NCI-H2171 treated with DMSO at 0.1 percent for 48 hours (cell line): ENCODE measurements around the gene CHTF8.
A peak's percentile ranks its signal among the peaks of the same experiment; 100 is the strongest.

ENCODE experiments used
- DNase-seq: peaks from one replicate; lab custom pipeline; 2025; lab: John Stamatoyannopoulos, UW

CHTF8 gene

DNA sequence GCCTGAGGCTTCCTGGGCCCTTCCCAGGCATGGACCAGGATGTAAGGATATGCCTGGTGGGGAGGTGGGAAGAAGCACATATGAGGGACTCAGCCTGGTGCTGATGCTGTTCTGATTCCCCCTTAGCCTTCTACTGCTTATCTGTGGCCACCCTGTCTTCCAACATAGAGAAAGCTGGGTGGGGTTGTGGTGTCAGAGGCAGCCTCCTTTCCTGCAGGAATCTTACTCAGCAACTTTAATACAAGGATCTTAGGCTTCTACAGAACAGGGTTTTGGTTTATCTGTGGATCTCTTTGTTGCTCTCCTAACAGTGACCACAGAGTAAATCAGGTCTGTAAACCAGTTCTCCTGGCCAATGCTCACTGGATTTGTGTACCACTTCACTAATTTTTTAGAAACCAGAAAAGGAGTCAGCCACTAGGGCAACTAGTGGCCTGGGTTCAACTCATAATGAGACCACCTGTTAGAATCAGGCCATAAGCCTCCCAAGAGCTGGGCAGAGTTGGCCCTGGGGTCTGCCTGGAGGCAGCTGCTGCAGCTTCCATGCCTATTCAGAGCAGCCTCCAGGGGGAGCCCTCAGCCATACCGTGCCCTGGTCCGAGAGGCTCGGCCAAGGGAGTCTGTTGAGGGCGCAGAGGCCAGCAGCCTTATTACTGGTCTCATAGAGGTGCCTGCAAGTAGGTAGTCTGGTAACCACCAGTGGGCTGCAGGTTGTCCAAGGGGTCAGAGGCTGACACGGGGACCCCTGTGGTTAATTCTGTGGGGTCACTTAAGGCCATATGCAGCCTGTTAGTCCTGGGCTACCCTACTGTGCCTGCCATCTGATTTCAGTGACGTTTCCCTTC is 19.9 kb downstream of the CHTF8 start:
- no peak for DNase-seq

DNA sequence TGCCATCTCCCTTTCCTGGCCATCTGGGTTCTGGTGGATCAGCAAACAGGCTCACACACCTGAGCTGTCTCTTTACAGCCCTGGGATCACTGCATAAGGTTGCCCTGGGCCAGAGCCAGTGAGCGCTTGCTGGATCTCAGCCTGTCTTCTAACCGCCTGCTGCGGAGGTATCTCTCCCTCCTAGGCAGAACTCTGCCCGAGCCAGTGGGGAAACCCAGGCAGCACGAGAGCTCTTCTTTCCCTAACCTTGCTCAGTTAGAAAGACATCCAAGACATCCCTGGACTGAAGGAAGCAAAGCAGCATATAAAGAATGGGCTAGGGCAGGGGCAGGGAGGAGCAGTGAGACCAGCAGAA is 20.5 kb downstream of the CHTF8 start:
- DNase-seq: peak; percentile 31

DNA sequence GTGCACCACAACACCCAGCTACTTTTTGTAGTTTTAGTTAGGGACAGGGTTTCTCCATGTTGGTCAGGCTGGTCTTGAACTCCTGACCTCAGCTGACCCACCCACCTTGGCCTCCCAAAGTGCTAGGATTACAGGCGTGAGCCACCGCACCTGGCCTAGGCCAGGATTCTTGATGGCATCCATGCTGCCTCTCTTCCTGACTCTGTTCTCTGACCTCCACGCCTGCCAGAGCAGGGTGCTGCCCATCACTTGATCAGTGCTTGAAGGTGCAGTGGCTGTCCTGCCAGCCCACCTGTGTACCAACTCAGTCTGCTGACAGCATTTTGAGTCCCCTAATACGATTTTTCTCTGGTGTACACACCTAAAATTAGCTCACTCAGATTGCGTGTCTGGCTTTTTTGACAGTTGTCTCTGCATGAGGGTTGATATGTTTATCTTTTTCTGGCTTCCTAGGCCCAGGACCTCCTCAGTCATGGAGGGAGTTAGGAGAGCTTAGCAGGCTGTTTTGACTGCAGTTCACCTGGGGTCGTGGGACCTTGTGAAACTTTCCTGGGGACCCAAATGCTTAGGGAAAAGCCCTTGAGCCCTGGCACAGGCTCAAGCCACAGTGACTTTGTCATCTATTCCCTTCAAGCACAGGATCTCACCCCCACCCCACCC is 21.0 kb downstream of the CHTF8 start:
- no peak for DNase-seq

DNA sequence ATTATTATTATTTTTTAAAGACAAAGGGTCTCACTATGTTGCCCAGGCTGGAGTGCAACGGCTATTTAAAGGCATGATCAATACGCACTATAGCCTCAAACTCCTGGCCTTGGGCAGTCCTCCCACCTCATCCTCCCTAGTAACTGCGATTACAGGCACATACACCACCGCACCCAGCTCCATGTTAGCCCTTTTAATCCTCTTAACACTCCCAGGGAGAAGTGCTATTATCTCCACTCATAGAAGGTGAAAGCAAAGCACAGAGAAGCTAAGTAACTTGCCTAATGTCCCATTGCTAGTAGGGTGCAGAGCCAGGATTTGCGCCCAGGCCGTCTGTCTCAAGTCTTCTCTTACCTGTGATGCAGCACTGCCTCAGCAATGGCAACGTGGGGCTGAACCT is 22.0 kb downstream of the CHTF8 start:
- no peak for DNase-seq

DNA sequence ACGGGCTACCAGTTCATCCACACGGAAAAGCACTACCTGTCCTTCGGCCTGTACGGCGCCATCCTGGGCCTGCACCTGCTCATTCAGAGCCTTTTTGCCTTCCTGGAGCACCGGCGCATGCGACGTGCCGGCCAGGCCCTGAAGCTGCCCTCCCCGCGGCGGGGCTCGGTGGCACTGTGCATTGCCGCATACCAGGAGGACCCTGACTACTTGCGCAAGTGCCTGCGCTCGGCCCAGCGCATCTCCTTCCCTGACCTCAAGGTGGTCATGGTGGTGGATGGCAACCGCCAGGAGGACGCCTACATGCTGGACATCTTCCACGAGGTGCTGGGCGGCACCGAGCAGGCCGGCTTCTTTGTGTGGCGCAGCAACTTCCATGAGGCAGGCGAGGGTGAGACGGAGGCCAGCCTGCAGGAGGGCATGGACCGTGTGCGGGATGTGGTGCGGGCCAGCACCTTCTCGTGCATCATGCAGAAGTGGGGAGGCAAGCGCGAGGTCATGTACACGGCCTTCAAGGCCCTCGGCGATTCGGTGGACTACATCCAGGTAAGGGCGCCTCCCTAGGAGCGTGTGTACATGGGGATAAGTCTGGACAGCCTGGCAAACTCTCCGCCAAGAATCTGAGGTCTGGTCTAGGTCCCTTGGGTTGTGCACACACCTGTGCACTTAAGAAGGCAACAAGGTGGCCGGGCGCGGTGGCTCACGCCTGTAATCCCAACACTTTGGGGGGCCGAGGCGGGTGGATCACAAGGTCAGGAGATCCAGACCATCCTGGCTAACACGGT is 22.7 kb downstream of the CHTF8 start:
- no peak for DNase-seq

DNA sequence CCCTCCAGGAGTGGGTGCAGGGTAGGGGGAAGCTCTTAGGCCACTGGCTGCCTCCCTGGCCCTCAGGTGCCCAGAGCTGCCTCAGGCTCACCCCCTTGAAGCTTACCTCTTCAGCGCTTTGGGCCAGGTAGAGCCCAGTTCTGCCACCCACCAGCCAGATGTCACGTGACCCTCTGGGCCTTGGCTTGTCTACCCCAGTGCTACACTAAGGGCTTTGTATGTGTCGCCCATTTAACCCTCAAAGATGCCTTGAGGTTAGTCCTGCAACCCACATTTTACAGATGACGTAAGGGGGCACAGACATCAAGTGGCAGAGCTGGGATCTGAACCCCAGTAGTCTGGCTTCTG is 23.5 kb downstream of the CHTF8 start:
- no peak for DNase-seq

DNA sequence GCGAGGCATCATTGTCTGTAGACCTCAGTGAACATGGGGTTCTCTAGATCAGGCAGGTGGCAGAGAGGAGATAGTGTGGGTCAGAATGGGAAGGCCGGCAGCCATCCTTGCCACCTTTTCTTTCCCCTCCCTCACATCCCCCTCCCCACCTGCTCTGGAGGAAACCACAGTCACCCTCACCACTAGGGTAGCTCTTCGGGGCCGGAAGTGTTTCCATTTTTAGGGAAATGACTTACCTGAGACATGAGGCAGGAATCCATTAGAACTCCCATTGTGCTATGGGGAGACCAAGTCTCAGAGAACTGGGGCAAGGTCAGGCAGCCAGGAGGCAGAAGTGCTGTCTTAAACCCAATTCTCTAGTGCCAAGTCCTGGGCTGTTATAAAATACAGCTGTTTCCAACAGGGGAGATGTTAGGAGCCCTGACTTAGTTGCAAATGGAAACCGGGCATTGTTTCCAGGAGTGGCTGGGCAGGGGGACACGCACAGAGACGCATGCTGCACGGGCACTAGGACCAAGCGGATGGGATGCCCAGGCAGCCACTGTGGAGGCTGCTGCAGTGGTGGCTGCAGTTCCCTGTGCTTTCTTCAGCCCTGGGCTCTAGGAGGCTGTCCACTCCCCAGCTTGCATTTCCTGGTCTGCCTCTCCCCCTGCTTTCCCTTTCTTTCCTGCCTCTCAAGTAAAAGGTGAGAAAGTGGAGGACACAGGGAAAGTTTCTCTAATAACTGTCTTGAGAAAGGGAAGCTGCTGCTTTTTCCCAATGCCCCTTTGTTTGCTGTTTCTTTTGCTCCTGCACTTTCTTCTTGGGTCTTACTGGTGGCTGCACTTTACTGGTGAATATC is 24.1 kb downstream of the CHTF8 start:
- no peak for DNase-seq

DNA sequence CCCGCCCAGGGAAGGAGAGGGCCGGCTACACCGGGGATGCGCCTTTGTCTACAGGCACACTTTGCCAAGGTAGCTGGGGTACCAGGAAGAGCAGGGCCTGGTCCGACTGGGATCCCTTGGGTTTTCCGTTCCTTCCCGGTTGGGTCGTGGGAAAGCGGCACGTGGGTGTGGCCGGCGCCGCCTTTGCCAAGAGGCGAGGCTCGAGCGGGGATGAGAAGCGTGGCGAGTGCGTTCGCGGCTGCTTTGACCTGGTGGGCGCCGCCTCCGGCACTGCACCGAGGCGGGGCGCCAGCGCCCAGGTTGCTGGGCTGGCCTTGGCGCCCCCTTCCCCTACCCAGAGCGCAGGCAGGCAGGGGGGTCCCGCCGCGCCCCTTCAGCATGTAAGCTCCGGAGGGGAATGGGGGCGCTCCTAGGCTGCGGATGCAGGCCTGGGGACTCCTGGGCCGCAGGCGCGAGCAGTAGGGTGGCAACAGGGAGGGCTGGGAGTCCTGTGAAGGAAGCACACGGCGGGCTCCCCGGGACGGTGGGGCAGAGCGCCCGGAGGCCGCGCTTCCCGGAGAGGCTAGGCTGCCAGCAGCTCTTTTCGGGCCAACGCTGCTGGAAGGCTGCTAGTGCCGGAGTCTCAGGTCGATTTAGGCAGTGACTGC is 24.9 kb downstream of the CHTF8 start:
- DNase-seq: no peak

DNA sequence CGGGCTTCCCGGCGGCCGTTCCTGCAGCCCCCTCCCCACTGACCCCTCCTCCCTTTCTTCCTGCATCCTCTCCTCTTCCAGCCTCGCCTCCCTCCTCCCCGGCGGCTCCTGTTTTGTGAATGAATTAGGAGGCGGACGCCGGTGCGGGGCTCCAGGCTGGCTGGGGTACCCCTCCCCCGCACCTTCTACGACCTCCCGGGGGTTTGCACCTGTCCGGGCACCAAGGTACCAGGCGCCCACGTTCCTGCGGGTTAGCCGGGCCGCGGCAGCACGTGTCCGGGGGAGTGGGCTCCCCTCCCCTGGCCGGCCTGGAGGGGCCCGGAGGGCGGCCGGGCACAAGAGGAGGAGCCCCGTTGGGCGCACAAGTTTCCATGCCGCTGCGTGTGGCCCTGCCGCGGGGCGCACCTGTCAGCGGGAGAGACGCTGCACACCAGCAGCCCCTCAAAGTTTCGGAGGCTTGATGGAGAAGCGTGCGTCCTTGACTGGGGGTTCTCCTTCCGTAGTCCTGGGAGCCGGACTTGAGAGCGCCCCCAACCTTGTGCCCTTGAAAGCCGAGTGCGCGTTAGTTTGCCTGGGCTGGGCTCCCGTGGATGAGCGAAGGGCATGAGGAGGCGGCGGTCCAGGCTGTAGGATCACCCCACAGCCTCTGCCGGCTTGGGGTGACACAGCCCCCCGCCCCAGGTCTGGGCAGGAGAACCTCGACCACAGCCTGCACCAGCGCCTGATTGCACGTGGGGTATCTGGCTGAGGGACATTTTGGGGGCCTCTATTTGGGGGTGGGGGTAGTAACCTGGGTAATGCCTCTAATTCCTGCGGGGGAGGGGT is 25.7 kb downstream of the CHTF8 start:
- no peak for DNase-seq

DNA sequence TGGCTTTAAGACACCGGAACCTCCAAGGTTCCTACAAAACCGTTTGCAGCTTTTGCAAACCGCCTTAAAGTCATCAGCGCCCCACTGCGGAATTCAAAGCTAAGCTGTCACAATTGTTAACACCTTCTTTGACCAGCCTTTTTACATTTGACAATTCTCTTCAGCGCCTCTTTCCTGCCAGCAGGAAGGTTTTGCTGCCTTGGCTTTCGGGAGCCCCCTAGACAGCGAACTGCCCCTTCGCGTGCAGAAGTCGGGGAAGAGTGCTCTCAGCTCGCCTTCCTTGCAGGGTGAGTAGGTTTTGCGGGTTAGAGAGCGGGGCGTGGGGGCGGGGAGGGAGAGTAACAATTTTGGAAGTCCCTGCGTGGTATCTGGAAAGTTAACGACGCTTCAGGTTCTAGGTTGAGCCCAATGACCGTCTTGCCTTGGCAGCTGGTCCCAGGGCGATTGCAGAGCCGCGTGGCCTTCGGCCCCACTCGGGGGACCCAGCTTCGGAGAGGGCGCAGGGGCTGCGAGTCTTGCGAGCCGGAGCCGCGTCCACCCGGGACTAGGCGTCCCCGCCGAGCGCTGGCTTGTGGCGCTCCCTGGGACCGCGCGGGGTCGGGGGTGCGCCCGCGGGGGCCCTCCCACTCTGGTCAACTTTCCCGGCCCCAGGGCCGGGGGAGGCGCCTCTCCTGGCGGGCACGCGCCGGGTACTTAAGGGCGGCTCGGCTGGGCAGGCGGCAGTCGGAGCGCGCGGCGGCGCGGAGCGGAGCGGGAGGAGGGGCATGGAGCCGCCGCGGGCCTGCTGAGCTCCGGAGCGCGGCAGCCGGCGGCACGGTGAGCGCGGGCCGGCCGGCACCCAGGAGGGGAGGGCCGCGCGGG is 26.7 kb downstream of the CHTF8 start, which contains the start of gene HAS3:
Gene HAS3 (plus strand): TSS at position 153 of the 861 bp plus-strand sequence. CDS start 3,743 bp downstream, outside the sequence.
- peak; percentile 74 for DNase-seq

DNA sequence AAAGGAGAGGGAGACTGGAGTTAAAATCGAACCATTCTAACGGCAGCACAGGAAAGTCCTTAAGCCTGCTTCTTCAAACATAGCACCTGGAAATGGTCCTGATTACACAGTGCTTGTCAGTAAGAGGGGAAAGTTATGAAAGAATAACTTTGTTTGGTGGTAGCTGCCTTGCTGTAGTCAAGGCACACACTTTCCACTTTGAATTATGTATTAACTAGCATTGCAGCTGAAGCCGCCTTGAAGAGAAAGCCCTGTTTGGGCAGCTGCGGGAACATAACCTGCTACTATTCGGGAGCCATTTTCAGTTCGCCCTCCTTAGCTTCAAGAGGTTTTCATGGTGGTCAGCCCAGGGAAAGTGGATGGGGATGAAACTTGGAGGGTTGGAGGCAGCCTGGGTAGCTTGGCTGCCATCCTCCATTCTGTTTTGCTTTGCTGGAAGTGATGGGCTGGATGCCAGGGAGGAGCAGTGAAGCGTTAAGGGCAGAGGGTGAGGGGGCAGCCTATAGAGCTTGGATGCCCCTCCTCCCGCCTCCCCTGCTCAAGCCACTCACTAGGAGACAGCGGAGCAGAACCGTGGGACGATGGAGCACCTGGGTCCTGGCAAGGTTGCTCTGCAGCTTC is 32.2 kb downstream of the CHTF8 start:
- DNase-seq: peak; percentile 29

DNA sequence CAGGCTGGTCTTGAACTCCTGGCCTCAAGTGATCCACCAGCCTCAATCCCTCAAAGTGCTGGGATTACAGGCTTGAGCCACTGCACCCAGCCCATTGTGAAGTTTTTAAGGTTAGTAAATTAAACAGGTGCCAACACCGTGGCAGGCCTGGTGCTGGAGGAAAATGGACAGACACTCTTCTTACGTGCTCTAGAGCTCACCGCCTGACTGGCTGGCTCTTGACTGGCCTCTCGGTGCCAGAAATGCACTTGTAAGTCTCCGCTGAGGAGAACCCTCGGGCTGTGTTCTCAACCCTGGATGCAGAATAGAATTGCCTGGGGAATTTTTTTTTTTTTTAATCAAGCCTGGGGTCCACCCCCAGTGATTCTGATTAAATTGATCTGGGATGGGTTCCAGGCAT is 37.2 kb downstream of the CHTF8 start:
- no peak for DNase-seq

DNA sequence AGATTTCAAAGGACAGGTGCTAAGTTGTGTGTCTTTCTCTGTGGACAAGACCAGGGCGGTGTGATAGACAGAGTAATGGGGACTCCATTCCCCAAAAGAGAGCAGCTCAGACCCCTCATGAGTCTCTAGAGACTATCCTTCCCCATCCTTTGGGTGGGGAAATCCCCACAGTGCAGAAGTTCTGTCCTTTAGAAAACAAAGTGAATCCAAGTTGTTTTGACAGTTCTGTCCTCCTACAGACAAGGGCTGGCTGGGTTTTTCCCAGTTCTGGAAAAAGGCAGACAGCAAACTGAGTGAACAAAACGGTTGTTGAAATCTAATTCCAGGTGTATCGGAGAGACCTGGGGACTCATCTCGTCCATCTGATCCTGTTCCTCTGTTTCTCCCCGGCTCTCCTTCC is 37.9 kb downstream of the CHTF8 start:
- DNase-seq: no peak

DNA sequence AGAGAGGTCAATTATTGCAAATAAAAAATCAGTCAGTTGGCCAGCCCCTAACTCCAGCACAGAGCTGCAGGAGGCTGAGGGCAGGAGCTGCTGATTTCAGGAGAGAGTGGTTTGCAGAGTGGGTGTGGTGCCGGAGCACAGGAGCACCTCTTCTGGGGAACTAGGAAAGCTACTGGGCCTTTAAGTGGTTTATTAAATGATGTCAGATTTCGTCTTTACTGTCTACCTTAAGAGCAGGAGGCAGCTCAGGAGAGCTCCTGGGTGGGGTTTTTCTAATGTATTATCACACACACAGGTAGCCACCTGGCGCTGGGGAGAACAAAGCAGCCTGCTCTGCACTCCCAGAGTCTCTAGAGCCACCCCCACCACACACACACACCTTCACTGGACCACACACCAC is 38.4 kb downstream of the CHTF8 start:
- DNase-seq: no peak

DNA sequence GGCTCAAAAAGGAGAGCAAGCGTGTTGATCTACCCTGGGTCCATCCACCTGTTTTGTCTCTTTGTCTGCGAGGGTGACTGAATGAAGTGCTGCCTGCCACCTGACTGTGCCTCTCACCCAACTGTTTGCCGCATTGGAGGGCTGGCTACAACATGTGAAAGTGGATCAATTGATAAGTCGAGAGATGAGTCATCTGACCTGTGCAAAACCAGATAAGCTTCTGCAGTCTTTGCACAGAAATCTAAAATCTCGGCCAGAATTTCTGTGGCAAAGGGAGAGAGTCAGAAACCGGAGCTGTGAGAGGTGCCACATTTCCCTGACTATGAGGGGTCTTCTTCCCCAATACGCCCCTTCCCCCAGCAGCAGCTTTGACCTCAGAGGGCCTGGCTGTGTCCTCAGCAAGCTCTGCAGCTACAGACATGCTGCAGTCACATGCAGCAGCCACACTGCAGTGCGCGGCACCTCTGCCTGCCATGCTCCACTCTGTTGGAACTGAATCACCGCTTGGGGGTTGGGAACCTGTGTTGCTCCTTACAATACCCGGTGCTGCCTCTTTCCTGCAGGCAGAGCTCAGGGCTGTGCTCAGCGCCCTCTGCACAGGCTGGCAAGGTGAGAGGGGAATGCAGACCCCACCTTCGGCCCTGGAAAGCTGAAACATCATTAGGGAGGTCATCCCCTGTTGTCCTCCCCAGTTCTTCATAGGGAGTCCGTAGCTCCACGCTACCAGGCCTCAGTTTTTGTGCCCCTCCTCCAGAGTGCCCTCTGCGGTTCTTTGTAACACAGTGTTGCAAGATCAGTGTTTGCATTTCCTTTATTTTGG is 43.1 kb downstream of the CHTF8 start:
- DNase-seq: peak; percentile 32

DNA sequence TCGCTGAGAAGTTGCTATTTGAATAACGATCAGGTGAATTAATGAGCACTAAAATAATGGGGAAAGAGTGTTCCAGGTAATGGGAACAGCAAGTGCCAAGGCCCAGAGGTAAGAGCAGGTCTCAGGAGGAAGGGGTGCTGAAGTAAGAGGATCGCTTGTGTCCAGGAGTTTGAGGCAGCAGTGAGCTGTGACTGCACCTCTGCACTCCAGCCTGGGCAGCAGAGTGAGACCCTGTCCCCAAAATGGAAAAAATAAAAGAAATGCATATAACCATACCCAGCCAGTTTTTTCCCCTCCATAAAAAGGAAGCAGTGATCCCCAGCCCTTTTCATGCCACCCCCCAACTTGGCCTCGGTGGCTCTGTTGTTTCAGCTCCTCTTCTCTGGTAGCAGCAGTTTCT is 43.7 kb downstream of the CHTF8 start:
- DNase-seq: no peak

DNA sequence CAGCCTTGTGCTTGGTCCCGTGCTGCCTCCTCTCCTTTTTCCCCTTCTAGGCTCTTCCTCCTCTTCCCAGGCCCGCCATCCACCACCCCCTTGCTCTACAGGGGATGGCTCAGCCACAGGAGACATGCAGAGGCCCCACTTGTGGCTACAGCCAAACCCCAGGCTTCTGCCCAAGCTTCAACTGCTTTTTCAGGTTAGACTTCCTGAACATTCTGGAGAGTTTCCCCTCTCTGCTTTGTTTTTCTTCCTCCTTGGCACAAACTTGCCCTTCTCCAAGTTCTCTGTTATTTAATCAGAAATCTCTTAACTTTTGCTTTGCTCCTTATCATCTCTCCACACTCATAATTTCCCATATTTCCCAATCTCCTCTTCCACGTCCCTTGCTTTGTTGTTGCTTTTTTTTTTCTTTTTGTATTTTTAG is 45.2 kb downstream of the CHTF8 start:
- no peak for DNase-seq

DNA sequence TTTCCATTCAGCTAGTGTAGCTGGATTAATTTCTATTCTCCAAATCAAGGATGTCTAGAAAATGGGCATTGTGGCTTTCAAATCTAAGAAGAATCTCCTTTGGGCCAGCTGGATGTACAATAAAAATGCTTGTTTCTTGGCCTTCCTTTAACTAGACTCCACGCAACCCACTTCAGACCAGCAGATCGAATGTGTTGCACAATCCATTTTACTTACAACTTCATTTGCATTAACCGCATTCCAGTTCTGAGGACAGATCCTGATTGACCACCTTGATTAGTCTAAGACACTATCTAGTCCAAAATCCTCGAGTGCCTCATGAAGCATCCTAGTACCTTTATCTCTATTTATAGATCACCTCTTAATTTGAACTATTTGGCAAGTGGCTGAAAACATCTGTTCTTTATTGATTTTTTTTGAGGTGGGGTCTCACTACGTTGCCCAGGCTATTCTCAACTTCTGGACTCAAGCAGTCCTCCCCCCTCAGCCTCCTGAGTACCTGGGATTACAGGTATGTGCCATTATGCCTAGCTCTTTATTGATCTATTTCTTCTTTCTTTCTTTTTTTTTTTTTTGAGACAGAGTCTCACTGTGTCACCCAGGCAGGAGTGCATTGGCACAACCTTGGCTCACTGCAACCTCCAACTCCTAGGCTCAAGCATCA is 47.2 kb downstream of the CHTF8 start:
- no peak for DNase-seq
